GM12875 (cell line): Measurements from ENCODE around the gene RNF145.

Source experiments
- H3K4me3 ChIP-seq: one replicate; pipeline ENCODE4 v1.5.1; 2011; ENCODE audit warnings: low read depth, low read length, control low read depth
- TF ChIP-seq, protein P1 (sequence below): IDR thresholded peaks from 2 replicates; pipeline ENCODE4 v1.5.1; 2011; ENCODE audit warnings: low read depth, mild to moderate bottlenecking, control low read depth, inconsistent platforms, low read length, moderate library complexity, borderline replicate concordance; ENCODE audit not compliant: insufficient read depth

Gene RNF145

DNA sequence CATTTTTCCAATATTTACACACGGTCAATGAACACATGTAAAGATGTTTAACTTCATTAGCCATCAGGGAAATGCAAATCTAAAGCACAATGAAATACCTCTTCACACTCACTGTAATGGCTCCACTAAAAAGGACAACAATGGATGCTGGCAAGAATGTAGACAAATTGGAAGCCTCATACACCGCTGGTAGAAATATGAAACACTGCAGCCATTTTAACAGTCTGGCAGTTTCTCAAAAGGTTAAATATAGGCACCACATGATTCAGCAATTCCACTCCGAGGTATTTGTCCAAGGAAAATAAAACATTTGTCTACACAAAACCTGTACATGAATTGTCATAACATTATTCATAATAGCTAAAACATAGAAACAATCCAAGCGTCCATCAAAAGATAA lies 20.0 kb downstream of the RNF145 start:
- no peak overlapping the region for H3K4me3 ChIP-seq
- TF ChIP-seq, protein P1, sequence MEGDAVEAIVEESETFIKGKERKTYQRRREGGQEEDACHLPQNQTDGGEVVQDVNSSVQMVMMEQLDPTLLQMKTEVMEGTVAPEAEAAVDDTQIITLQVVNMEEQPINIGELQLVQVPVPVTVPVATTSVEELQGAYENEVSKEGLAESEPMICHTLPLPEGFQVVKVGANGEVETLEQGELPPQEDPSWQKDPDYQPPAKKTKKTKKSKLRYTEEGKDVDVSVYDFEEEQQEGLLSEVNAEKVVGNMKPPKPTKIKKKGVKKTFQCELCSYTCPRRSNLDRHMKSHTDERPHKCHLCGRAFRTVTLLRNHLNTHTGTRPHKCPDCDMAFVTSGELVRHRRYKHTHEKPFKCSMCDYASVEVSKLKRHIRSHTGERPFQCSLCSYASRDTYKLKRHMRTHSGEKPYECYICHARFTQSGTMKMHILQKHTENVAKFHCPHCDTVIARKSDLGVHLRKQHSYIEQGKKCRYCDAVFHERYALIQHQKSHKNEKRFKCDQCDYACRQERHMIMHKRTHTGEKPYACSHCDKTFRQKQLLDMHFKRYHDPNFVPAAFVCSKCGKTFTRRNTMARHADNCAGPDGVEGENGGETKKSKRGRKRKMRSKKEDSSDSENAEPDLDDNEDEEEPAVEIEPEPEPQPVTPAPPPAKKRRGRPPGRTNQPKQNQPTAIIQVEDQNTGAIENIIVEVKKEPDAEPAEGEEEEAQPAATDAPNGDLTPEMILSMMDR = no peak

DNA sequence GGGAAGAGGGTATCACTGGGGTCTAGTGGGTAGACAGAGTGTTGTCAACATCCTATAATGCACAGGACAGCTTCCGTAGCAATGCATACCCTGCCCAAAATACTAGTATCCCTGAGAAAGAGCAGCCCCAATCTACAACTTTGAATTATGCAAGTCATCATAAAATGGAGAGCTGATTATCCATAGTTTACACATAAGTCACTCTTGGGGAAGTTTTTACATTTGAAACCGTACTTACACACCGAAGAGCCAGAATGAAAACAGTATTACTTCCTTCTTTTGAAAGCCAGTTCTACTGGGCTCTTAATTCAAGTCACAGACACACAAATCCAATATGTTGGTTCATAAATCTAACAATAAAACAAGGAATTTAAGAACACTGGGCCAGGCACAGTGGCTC lies 21.6 kb downstream of the RNF145 start:
- no peak overlapping the region for H3K4me3 ChIP-seq
- TF ChIP-seq, protein P1 = no peak

DNA sequence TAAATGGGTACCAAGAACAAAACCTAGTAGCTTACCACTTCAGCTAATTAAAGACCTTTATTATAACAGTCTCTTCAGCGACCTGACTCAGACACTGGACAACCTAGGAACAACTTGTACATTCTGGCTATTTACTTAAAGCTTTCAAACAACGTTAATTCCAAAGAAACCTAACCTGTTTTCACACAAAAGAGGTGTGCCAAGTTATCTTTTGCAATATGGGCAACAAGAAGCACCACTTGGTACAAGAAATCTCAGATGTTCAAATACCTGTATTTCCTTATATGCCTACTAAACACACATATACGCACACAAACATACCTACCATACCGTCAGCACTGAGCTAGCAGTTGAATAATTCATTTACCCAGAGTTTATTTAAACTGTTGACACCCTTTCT lies 23.0 kb downstream of the RNF145 start:
- TF ChIP-seq, protein P1 = no peak
- H3K4me3 ChIP-seq = no peak overlapping the region

DNA sequence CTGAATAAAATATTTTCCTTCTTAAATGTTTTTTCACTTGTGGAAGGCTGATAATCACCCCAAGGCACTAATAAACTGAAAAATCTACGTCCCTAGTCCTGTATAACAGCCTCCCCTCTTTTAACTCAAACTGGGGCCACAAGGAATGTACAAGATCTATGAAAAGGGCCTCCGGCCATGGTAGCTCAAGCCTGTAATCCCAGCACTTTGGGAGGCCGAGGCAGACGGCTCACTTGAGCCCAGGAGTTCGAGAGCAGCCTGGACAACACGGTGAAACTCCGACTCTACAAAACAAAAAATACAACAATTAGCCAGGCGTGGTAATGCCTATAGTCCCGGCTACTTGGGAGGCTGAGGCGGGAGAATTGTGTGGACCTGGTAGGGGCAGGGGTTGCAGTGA lies 23.6 kb downstream of the RNF145 start:
- H3K4me3 ChIP-seq = no peak overlapping the region
- TF ChIP-seq, protein P1 = no peak

DNA sequence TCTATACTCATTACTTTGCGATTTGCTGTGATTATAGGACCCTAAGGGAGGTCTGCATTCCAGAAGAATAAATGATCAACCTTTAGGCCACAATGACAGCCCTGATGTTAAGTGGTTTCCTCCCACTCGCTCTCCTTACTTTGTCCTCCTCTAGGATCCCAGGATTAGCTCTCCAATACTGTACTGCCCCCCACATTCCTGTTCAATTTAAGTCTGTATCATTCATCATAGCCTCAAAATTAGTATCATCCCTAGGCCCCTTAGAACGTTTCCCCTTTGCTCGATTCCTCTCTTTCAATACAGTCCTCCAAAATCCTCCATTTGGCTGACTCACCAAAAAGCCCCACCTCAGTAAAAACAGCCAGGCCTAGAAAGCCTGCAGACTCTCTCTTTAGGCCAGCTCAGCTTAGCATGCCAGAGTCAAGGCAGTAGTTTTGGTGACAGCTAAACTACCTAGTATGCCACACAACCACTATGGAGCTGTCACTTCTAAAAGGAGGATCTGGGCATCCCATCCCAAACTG lies 24.4 kb downstream of the RNF145 start:
- TF ChIP-seq, protein P1 = no peak
- H3K4me3 ChIP-seq = no peak overlapping the region

DNA sequence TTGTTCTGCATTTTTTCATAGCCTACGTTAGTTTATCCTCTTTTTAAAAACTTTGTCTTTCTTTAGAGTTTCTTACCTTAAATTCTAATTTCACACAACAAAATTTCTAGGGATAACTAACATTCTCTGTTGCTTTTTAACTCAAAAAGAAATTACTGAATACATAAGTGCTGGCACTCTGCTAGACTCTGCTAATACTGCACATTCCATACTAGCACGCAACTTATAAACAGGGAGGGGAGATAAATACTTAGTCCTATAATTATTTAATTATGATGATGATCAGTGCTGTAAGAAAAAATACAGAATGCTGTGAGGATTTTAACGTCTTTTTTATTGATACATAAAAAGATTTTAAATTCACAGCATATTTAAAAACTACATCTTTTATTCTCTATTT lies 25.1 kb downstream of the RNF145 start:
- no peak overlapping the region for H3K4me3 ChIP-seq
- TF ChIP-seq, protein P1 = no peak

DNA sequence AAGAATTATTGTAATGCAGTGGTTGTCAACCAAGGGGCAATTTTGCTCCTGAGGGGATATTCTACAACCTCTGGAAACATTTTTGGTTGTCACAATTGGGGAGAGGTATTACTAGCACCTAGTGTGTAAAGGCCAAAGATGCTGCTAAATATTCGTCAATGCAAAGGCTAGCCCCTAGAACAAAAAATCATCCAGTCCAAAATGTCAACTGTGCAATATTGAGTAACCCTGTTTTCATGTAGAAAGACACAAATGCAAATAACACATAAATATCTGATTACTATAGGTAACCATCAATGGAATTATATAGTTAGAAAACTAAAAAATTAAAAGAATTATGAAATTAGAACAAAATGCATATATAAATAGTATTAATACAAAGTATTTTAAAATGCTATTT lies 26.1 kb downstream of the RNF145 start:
- TF ChIP-seq, protein P1 = no peak
- no peak overlapping the region for H3K4me3 ChIP-seq
